ENCODE results near the gene BTBD9. TPM values are rescaled to one million over a fixed set of nuclear protein-coding genes. Genes with fewer than 3 reads are reported as not detected.
"Not testable (repeated sequence)": the region's sequence is repeated elsewhere in the genome, so short reads cannot be mapped to it uniquely, and the experiment has no call there.

Gene BTBD9
- polyA plus RNA-seq, 10 donors = 6.0 to 10.0 (median 7.0) TPM

GRCh38 chr6:38650207-38650752 is 10.6 kb upstream of the BTBD9 start:
- no peak for DNase-seq

- DNase-seq = no peak
Observed at GRCh38 chr6:38649744-38650143, 10.0 kb upstream of the BTBD9 start.

GRCh38 chr6:38648629-38649028 is 8.9 kb upstream of the BTBD9 start:
- DNase-seq = no peak

- no peak for DNase-seq
Observed at GRCh38 chr6:38646166-38646878, 6.6 kb upstream of the BTBD9 start.

GRCh38 chr6:38644951-38645350 is 5.2 kb upstream of the BTBD9 start:
- no peak for DNase-seq

GRCh38 chr6:38640216-38640909 is 634 bp upstream of the BTBD9 start:
- DNase-seq = peak in 1 of 3 donors; percentile 35

GRCh38 chr6:38638941-38639497 is 710 bp downstream of the BTBD9 start:
- peak in 1 of 3 donors; percentile 16 for DNase-seq

- no peak for DNase-seq
Observed at GRCh38 chr6:38637756-38638155, 2.0 kb downstream of the BTBD9 start.

- DNase-seq = no peak
Observed at GRCh38 chr6:38636027-38636426, 3.7 kb downstream of the BTBD9 start.

- DNase-seq = no peak
Observed at GRCh38 chr6:38634518-38634917, 5.2 kb downstream of the BTBD9 start.

GRCh38 chr6:38632490-38632889 is 7.2 kb downstream of the BTBD9 start:
- DNase-seq = no peak

- DNase-seq = no peak
Observed at GRCh38 chr6:38631186-38631783, 8.4 kb downstream of the BTBD9 start.

- DNase-seq = no peak
Observed at GRCh38 chr6:38625217-38625616, 14.5 kb downstream of the BTBD9 start.

GRCh38 chr6:38619342-38619741 is 20.4 kb downstream of the BTBD9 start:
- not testable (repeated sequence) for DNase-seq

GRCh38 chr6:38618301-38618700 is 21.4 kb downstream of the BTBD9 start:
- DNase-seq = not testable (repeated sequence)

- DNase-seq = no peak
Observed at GRCh38 chr6:38617856-38618255, 21.9 kb downstream of the BTBD9 start.

GRCh38 chr6:38612143-38612965 is 27.4 kb downstream of the BTBD9 start:
- peak in 1 of 3 donors; percentile 25 for DNase-seq

- peak in 1 of 3 donors; percentile 13 for DNase-seq
Observed at GRCh38 chr6:38610050-38610625, 29.6 kb downstream of the BTBD9 start.

GRCh38 chr6:38604700-38605099 is 35.0 kb downstream of the BTBD9 start:
- no peak for DNase-seq

GRCh38 chr6:38603966-38604365 is 35.8 kb downstream of the BTBD9 start:
- no peak for DNase-seq

- DNase-seq = no peak
Observed at GRCh38 chr6:38603496-38603895, 36.2 kb downstream of the BTBD9 start.
